B cell (primary cell): Measurements from ENCODE around the gene IFIT2. TPM values are rescaled to one million over a fixed set of nuclear protein-coding genes. Genes with fewer than 3 reads are reported as not detected.
"Not testable (repeated sequence)": the region's sequence is repeated elsewhere in the genome, so short reads cannot be mapped to it uniquely, and the experiment has no call there.

Experiments used
- ATAC-seq: fragments of 200-7000 bp; cut with Tn5 transposase; one replicate; pipeline ENCODE4 v1.10.0; 2021; ENCODE audit warnings: low read depth, mild to moderate bottlenecking, moderate number of reproducible peaks, moderate library complexity
- CTCF ChIA-PET: fragments of 350-600 bp; sonication (Branson Sonifier 250); formaldehyde crosslinking; loops from one replicate; lab custom pipeline; 2021; ENCODE audit warnings: antibody characterized with exemption, inconsistent platforms; lab: Charles Lee
- POLR2A ChIA-PET: fragments of 350-600 bp; sonication (Branson Sonifier 250); formaldehyde crosslinking; loops from one replicate; lab custom pipeline; 2021; ENCODE audit warnings: antibody characterized with exemption; lab: Charles Lee
- DNase-seq: peaks from one replicate; pipeline ENCODE4 v3.0.0; 2013
- H2AFZ ChIP-seq: 2 replicates; pipeline ENCODE4 v1.6.1; 2012; ENCODE audit warnings: mild to moderate bottlenecking, low read depth, low read length; ENCODE audit not compliant: insufficient read depth, poor library complexity, severe bottlenecking
- H3K27ac ChIP-seq, 2 donors: 1 replicate in 1 of 2; 2 replicates in 1 of 2; pipeline ENCODE4 v1.5.1; 2012 to 2013; ENCODE audit warnings: low read length in 2 of 2, mild to moderate bottlenecking in 2 of 2, moderate library complexity in 1 of 2
- H3K27me3 ChIP-seq, 4 experiments: fragments of 200-600 bp in 1 of 4; sonication (generic) in 1 of 4; replicated peaks in 1 of 4; 1 replicate in 2 of 4; 2 replicates in 2 of 4; pipeline versions ENCODE4 v1.6.1 to v1.7.0; 2013 to 2016; ENCODE audit warnings: low read length in 3 of 4, mild to moderate bottlenecking in 2 of 4, mixed read lengths in 1 of 4, moderate library complexity in 1 of 4; ENCODE audit not compliant: insufficient read depth in 4 of 4, control insufficient read depth in 3 of 4; ENCODE audit errors: control extremely low read depth in 1 of 4
- H3K36me3 ChIP-seq, 2 experiments: replicated peaks in 1 of 2; 1 replicate in 1 of 2; 2 replicates in 1 of 2; pipeline versions ENCODE4 v1.6.1 to v1.7.1; 2013; ENCODE audit warnings: low read length in 1 of 2; ENCODE audit not compliant: insufficient read depth in 2 of 2, control insufficient read depth in 1 of 2; ENCODE audit errors: control extremely low read depth in 1 of 2, extremely low read depth in 1 of 2
- H3K4me1 ChIP-seq, 2 donors: fragments of 200-600 bp in 1 of 2; sonication (generic) in 1 of 2; 1 replicate in 1 of 2; 2 replicates in 1 of 2; pipeline versions ENCODE4 v1.5.1 to v1.6.1; 2013 to 2017; ENCODE audit warnings: low read length in 2 of 2; ENCODE audit not compliant: control insufficient read depth in 2 of 2, insufficient read depth in 2 of 2
- H3K4me2 ChIP-seq: replicated peaks from 2 replicates; pipeline ENCODE3; 2012; ENCODE audit warnings: mild to moderate bottlenecking, low read depth, low read length; ENCODE audit not compliant: poor library complexity, severe bottlenecking
- H3K4me3 ChIP-seq, 5 experiments: fragments of 200-600 bp in 1 of 5; sonication (generic) in 1 of 5; 1 replicate in 3 of 5; 2 replicates in 2 of 5; pipeline versions ENCODE4 v1.5.1 to v1.7.0; 2011 to 2016; ENCODE audit warnings: low read length in 4 of 5, mild to moderate bottlenecking in 4 of 5, low read depth in 2 of 5, control low read depth in 1 of 5, moderate library complexity in 1 of 5; ENCODE audit not compliant: insufficient read depth in 1 of 5; ENCODE audit errors: control extremely low read depth in 1 of 5, extremely low read depth in 1 of 5
- H3K79me2 ChIP-seq: fragments of 200-600 bp; sonication (generic); one replicate; pipeline ENCODE4 v1.6.0; 2016; ENCODE audit warnings: low read length; ENCODE audit not compliant: control insufficient read depth, insufficient read depth
- H3K9ac ChIP-seq: fragments of 200-600 bp; sonication (generic); 2 replicates; pipeline ENCODE4 v1.6.1; 2017; ENCODE audit warnings: mild to moderate bottlenecking, low read length, moderate library complexity
- H3K9me3 ChIP-seq, 3 donors: one replicate each; pipeline versions ENCODE4 v1.6.1 to v1.7.1; 2013; ENCODE audit warnings: low read length in 2 of 3; ENCODE audit not compliant: control insufficient read depth in 2 of 3, insufficient read depth in 1 of 3; ENCODE audit errors: control extremely low read depth in 1 of 3
- H4K20me1 ChIP-seq: 2 replicates; pipeline ENCODE4 v1.6.0; 2012; ENCODE audit warnings: mild to moderate bottlenecking, low read length; ENCODE audit not compliant: insufficient read depth, control insufficient read depth, poor library complexity, severe bottlenecking
- H3K27ac Mint-ChIP-seq: one replicate; pipeline ENCODE4 v1.8.0; 2021; ENCODE audit warnings: mixed read lengths
- H3K27me3 Mint-ChIP-seq: one replicate; pipeline ENCODE4 v1.8.0; 2021; ENCODE audit warnings: mixed read lengths
- H3K4me1 Mint-ChIP-seq: one replicate; pipeline ENCODE4 v1.8.0; 2021; ENCODE audit warnings: mixed read lengths
- H3K4me3 Mint-ChIP-seq: one replicate; pipeline ENCODE4 v1.8.0; 2021; ENCODE audit warnings: mixed read lengths
- H3K9me3 Mint-ChIP-seq: one replicate; pipeline ENCODE4 v1.8.0; 2022; ENCODE audit warnings: mixed read lengths; ENCODE audit not compliant: insufficient read depth
- CTCF ChIP-seq: fragments of 200-600 bp; IDR thresholded peaks from one replicate; pipeline ENCODE4 v1.8.0; 2022; ENCODE audit warnings: antibody characterized with exemption, mild to moderate bottlenecking
- EZH2 ChIP-seq: IDR thresholded peaks from 2 replicates; pipeline ENCODE4 v1.6.1; 2012; ENCODE audit warnings: borderline replicate concordance, low read depth, mild to moderate bottlenecking, moderate library complexity, low read length; ENCODE audit not compliant: insufficient read depth, poor library complexity, severe bottlenecking
- WGBS: methylation state at CpG from one replicate; pipeline ENCODE4 v1.1.5; 2013; ENCODE audit warnings: missing lambda C conversion rate; ENCODE audit not compliant: insufficient coverage; 5-methylcytosine and 5-hydroxymethylcytosine counted together
- intact Hi-C: fragments of 100-400 bp; cut with micrococcal nuclease; formaldehyde crosslinking; loops from one replicate; pipeline ENCODE4 v1.10.0; 2022
- polyA plus RNA-seq: library from polyadenylated mRNA; depleted of rRNA; stranded (reverse); fragments of >200 nt; gene quantifications from 2 replicates; pipeline ENCODE4 v1.2.3, GENCODE V29; 2012
- total RNA-seq, 2 donors: library from RNA; stranded (reverse); fragments of 120-200 nt in 1 of 2; gene quantifications; 1 replicate in 1 of 2; 2 replicates in 1 of 2; pipeline versions ENCODE4 v1.2.3 to v1.2.4, GENCODE V29; 2013 to 2022

The IFIT2 gene
- total and polyA plus RNA-seq, 2 donors (not counting 1 experiment from before 2014, with no cell fraction given), result 3.6 to 12.4 TPM

- Histone ChIP-seq H3K9me3 (peaks cover 0 to 12% (median 9%) of the 10 kb centered on the region in 3 donors), H3K36me3 (no peaks in the 10 kb centered on the region), H3K79me2 (peaks cover 34% of the 10 kb centered on the region), H3K4me1 (peaks cover 18% of the 10 kb centered on the region in 2 donors), H2AFZ (peak overlapping the region; percentile 86), H3K4me2 (peak overlapping the region; percentile 82), H4K20me1 (no peaks in the 10 kb centered on the region), H3K27me3 (no peaks in the 10 kb centered on the region), H3K4me3 (peak overlapping the region in 2 of 5 experiments; percentile 84 to 92), H3K9ac (no peak overlapping the region), H3K27ac (peak overlapping the region in 1 of 2 donors; percentile 26)
- WGBS, result no CpG with 5 or more reads among the region's 2 CpGs
- TF ChIP-seq EZH2 (no peak), CTCF (no peak)
- Mint-ChIP-seq H3K27me3 (no peaks in the 10 kb centered on the region), H3K9me3 (no peaks in the 10 kb centered on the region), H3K27ac (no peak overlapping the region), H3K4me1 (peaks cover 24% of the 10 kb centered on the region), H3K4me3 (no peak overlapping the region)
- CTCF ChIA-PET, result interaction anchor here (0.9 to 2.3 kb wide), 6 partner anchors 9 to 172 kb away, joined by 3 to 13 read pairs (median 8); no protein-coding TSS in a partner anchor
- intact Hi-C loops, result loop anchor here (2.0 to 5.0 kb wide), 4 partner anchors 49 to 1390 kb away; partner anchors contain the start of genes KLLN and PTEN
- DNase-seq (no peak), ATAC-seq (no peak)
- POLR2A ChIA-PET, result interaction anchor here (2.3 kb wide), 1 partner anchor 162 kb away, joined by 11 read pairs; the partner anchor contains the start of gene IFIT5
These were observed 49.6 kb upstream of the IFIT2 start for GRCh38 chr10:89252225-89252585.

GRCh38 chr10:89255091-89255579 is 46.7 kb upstream of the IFIT2 start:
- Mint-ChIP-seq H3K27ac (peak overlapping the region; percentile 53), H3K4me1 (peaks cover 12% of the 10 kb centered on the region)
- H3K4me3 ChIP-seq, H3K4me3 Mint-ChIP-seq, H2AFZ ChIP-seq, H3K27me3 Mint-ChIP-seq, H3K9me3 Mint-ChIP-seq, H3K9ac ChIP-seq, H4K20me1 ChIP-seq, DNase-seq, POLR2A ChIA-PET, H3K4me2 ChIP-seq, ATAC-seq, H3K27me3 ChIP-seq, H3K36me3 ChIP-seq, intact Hi-C loops, H3K27ac ChIP-seq: not testable (repeated sequence)
- CTCF ChIA-PET, result interaction anchor here (1.4 kb wide), 1 partner anchor 115 kb away, joined by 5 read pairs; no protein-coding TSS in a partner anchor
- no CpG with 5 or more reads among the region's 2 CpGs for WGBS
- H3K4me1 ChIP-seq, result peaks cover 8 to 18% of the 10 kb centered on the region in 2 donors
- peaks cover 0 to 12% (median 9%) of the 10 kb centered on the region in 3 donors for H3K9me3 ChIP-seq
- H3K79me2 ChIP-seq, result peaks cover 16% of the 10 kb centered on the region
